NCI-H1105 (cell line): Measurements from ENCODE around the gene ADGRA3.
A peak's percentile ranks its signal among the peaks of the same experiment; 100 is the strongest.
"Not testable (repeated sequence)": the region's sequence is repeated elsewhere in the genome, so short reads cannot be mapped to it uniquely, and the experiment has no call there.

Experiments
- DNase-seq: peaks from one replicate; lab custom pipeline; 2025; lab: John Stamatoyannopoulos, UW

The ADGRA3 gene

DNA sequence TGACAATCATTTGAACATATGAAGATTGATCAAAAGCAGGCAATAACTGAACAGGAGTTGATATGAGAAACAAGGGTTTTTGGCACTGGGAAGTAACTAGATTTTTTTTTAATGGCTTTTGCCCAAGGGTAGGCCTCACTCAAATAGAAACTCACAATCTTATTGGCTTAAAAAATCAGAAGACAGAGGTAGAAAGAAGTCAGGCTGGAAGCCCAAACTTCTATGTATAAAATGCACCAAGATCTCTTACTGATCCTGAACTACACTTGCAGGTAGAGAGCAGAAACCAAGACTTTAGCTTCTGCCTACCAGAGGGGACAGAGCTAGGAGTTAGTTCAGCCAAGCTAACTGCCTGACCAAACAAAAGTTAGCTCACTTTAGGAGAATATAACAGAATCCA lies 74.9 kb downstream of the ADGRA3 start:
- DNase-seq, result no peak

GRCh38 chr4:22439947-22440346 lies 75.9 kb downstream of the ADGRA3 start:
- DNase-seq, result no peak

- DNase-seq, result no peak
Measured at GRCh38 chr4:22435652-22436051, 80.2 kb downstream of the ADGRA3 start.

- DNase-seq, result no peak
Measured at GRCh38 chr4:22434895-22435294, 81.0 kb downstream of the ADGRA3 start.

- DNase-seq, result no peak
Measured at GRCh38 chr4:22430626-22431025, 85.2 kb downstream of the ADGRA3 start.

- no peak for DNase-seq
Measured at GRCh38 chr4:22428441-22428840, 87.4 kb downstream of the ADGRA3 start.

DNA sequence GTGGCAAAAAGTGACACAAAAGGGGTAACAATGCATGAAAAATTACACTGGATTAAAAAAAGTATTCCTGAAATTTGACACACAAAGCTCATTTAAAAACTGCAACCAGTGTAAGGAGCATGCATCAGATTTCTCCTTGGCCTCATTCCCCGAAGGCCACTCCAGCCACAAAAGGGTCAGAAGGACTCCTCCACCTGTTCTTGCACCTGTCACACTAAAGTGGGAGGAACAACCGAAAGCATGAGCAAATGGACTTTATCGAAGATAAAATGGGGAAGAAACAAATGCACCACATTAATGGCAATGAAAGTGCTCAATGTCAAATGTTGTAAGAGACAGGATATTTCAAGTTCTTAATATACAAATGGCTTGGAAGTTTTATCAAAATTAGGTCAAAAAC lies 88.2 kb downstream of the ADGRA3 start:
- DNase-seq, result peak; percentile 3

GRCh38 chr4:22420291-22420690 lies 95.6 kb downstream of the ADGRA3 start:
- no peak for DNase-seq

DNA sequence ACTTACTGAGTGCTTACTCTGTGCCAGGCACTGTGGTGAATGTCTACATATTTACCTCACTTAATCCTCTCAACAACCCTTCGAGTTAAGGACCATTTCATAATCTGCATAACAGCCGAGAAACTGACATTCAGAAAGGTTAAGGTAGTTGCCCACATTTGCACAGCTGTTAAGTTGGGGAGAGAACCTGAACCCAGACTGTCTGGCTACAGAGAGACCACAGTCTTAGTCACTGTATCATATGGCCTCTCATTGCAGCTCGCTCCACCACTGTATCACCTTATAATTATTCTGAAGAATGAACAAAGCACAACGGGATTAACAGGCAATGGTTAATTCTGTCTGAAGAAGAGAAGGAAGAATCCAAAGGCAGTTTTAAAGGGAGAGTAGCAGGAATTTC lies 98.5 kb downstream of the ADGRA3 start:
- no peak for DNase-seq

GRCh38 chr4:22416403-22416802 lies 99.5 kb downstream of the ADGRA3 start:
- no peak for DNase-seq

- DNase-seq, result no peak
Measured at GRCh38 chr4:22414833-22415232, 101.0 kb downstream of the ADGRA3 start.

- DNase-seq, result no peak
Measured at GRCh38 chr4:22413471-22413870, 102.4 kb downstream of the ADGRA3 start.

- no peak for DNase-seq
Measured at GRCh38 chr4:22412013-22412412, 103.9 kb downstream of the ADGRA3 start.

- peak; percentile 22 for DNase-seq
Measured at GRCh38 chr4:22410645-22411247, 105.1 kb downstream of the ADGRA3 start.

GRCh38 chr4:22408474-22408873 lies 107.4 kb downstream of the ADGRA3 start:
- DNase-seq, result no peak

GRCh38 chr4:22407361-22407760 lies 108.5 kb downstream of the ADGRA3 start:
- no peak for DNase-seq

DNA sequence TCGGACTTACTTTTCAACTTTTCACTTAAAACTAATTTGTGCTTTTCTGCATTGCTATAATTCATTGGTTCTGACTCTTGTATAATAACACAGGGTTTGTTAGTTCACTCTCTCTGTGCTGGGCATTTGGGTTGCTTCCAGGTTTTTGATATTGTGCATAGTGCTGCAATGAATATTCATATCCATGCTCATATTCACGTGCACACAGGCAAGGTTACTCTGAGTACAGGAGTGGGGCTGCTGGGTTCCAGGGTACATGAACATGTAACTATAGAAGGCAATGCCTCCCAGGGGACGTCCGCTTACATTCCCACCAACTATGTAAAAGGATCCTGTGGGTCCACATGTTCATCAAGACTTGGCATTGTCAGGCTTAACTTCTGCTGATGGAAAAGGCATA lies 117.2 kb downstream of the ADGRA3 start:
- DNase-seq, result no peak

GRCh38 chr4:22391551-22391950 lies 124.3 kb downstream of the ADGRA3 start:
- DNase-seq, result no peak

- DNase-seq, result peak; percentile 33
Measured at GRCh38 chr4:22389240-22389870, 126.5 kb downstream of the ADGRA3 start.

DNA sequence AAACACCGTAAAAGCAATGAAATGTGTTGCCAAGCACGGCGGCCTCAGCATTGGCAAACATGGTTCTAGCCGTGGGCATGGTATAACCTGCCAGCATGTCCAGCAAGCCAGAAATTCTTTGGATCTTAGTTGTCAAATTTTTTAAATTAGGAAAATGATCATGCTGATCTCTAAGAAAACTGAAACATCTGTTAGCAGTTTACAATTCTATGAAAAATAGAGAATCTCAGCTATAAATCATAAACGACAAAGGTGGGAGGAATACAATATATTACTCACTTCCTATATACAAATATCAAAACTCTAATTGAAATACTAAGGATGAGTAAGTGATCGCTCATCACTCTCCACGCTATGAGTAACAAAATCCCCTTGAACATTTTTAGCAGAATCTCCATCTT lies 130.3 kb downstream of the ADGRA3 start:
- no peak for DNase-seq

DNA sequence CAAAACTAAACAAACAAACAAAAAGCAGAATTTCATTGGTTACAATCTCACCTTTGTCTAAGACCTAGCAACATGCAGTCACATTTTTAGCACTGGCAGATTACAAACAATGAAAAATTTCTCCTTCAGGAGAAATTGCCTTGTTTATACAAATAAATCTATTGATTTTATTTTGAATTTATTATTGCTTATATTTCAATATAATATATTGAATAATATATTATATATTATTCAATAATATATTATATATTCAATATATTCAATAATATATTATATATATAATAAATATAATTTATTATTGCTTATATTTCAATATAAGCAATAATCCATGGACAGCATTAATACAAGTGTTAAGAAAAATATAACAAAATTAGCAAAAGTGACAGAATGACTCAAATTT lies 131.7 kb downstream of the ADGRA3 start:
- DNase-seq, result no peak

DNA sequence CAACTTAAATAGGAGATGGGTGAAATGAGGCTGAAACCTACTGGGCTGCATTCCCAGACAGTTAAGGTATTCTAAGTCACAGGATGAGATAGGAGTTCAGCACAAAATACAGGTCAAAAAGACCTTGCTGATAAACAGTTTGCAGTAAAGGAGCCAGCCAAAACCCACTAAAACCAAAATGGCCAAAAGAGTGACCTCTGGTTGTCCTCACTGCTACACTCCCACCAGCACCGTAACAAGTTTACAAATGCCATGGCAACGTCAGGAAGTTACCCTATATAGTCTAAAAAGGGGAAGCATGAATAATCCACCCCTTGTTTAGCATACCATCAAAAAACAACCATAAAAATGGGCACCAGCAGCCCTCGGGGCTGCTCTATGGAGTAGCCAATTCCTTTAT lies 133.7 kb downstream of the ADGRA3 start:
- not testable (repeated sequence) for DNase-seq

GRCh38 chr4:22372986-22373385 lies 142.9 kb downstream of the ADGRA3 start:
- DNase-seq, result no peak

GRCh38 chr4:22369901-22370562 lies 145.8 kb downstream of the ADGRA3 start:
- no peak for DNase-seq
